GM23338 (cell line): Measurements from ENCODE around the gene TMEM30A. TPM values are rescaled to one million over a fixed set of nuclear protein-coding genes. Genes with fewer than 3 reads are reported as not detected.

Experiments
- ATAC-seq: fragments of 200-7000 bp; cut with Tn5 transposase; 3 replicates; pipeline ENCODE4 v1.9.1; 2020
- DNase-seq: peaks from one replicate; pipeline ENCODE4 v3.0.0-alpha.2; 2015; ENCODE audit warnings: low spot score
- H2AFZ ChIP-seq: fragments of 200-600 bp; sonication (generic); 2 replicates; pipeline ENCODE4 v1.8.0; 2016; ENCODE audit warnings: antibody characterized with exemption, mild to moderate bottlenecking, moderate library complexity
- H3F3A ChIP-seq: fragments of 200-600 bp; sonication (generic); replicated peaks from 2 replicates; pipeline ENCODE4 v1.8.0; 2017; ENCODE audit warnings: antibody characterized with exemption, mixed run types, low read depth
- H3K27ac ChIP-seq: fragments of 200-600 bp; sonication (generic); 2 replicates; pipeline ENCODE4 v1.6.1; 2016; ENCODE audit warnings: low read depth
- H3K27me3 ChIP-seq: fragments of 200-600 bp; sonication (generic); 2 replicates; pipeline ENCODE4 v1.8.0; 2016; ENCODE audit warnings: mild to moderate bottlenecking, mixed run types, moderate library complexity; ENCODE audit not compliant: insufficient read depth
- H3K36me3 ChIP-seq: fragments of 200-600 bp; sonication (generic); 2 replicates; pipeline ENCODE4 v1.8.0; 2016; ENCODE audit warnings: mild to moderate bottlenecking; ENCODE audit not compliant: insufficient read depth
- H3K4me1 ChIP-seq: fragments of 200-600 bp; sonication (generic); 2 replicates; pipeline ENCODE4 v1.8.0; 2016; ENCODE audit warnings: mild to moderate bottlenecking, moderate library complexity; ENCODE audit not compliant: insufficient read depth
- H3K4me2 ChIP-seq: fragments of 200-600 bp; sonication (generic); 2 replicates; pipeline ENCODE4 v1.7.1; 2017; ENCODE audit warnings: mixed run types
- H3K4me3 ChIP-seq: fragments of 200-600 bp; sonication (generic); 2 replicates; pipeline ENCODE4 v1.6.1; 2016; ENCODE audit warnings: mixed run types
- H3K79me2 ChIP-seq: fragments of 200-600 bp; sonication (generic); replicated peaks from 2 replicates; pipeline ENCODE4 v1.8.0; 2017; ENCODE audit warnings: mild to moderate bottlenecking; ENCODE audit not compliant: insufficient read depth
- H3K9me2 ChIP-seq: fragments of 200-600 bp; sonication (generic); 2 replicates; pipeline ENCODE4 v1.8.0; 2017; ENCODE audit not compliant: insufficient read depth
- H4K20me1 ChIP-seq: fragments of 200-600 bp; sonication (generic); replicated peaks from 2 replicates; pipeline ENCODE4 v1.8.0; 2017; ENCODE audit warnings: mild to moderate bottlenecking; ENCODE audit not compliant: insufficient read depth
- H3K27ac Mint-ChIP-seq: 2 replicates; pipeline ENCODE4 v1.8.0; 2020; ENCODE audit warnings: inconsistent platforms, mild to moderate bottlenecking, moderate library complexity, mixed read lengths
- H3K27me3 Mint-ChIP-seq: 3 replicates; pipeline ENCODE4 v1.8.0; 2022; ENCODE audit warnings: low read depth, mild to moderate bottlenecking, moderate library complexity, mixed read lengths, inconsistent platforms; ENCODE audit not compliant: insufficient read depth, poor library complexity
- H3K36me3 Mint-ChIP-seq: 3 replicates; pipeline ENCODE4 v1.8.0; 2021; ENCODE audit warnings: low read depth, mild to moderate bottlenecking, inconsistent platforms, moderate library complexity, mixed read lengths
- H3K4me1 Mint-ChIP-seq: 3 replicates; pipeline ENCODE4 v1.8.0; 2020; ENCODE audit warnings: mild to moderate bottlenecking, inconsistent platforms, mixed read lengths
- H3K4me3 Mint-ChIP-seq: 3 replicates; pipeline ENCODE4 v1.8.0; 2021; ENCODE audit warnings: moderate library complexity, mild to moderate bottlenecking, inconsistent platforms, mixed read lengths
- H3K9me3 Mint-ChIP-seq: 3 replicates; pipeline ENCODE4 v1.8.0; 2020; ENCODE audit warnings: moderate library complexity, mild to moderate bottlenecking, inconsistent platforms, mixed read lengths
- CTCF ChIP-seq, 2 experiments: fragments of 200-600 bp in 1 of 2; sonication (generic) in 1 of 2; conservative IDR thresholded peaks; 2 replicates each; pipeline versions ENCODE4 v1.5.1 to v1.6.1; 2016 to 2017; ENCODE audit warnings: antibody characterized with exemption in 2 of 2, low read depth in 2 of 2, mild to moderate bottlenecking in 2 of 2, moderate library complexity in 1 of 2
- ETS1 ChIP-seq: IDR thresholded peaks from 2 replicates; pipeline ENCODE4 v1.6.1; 2016; ENCODE audit warnings: antibody characterized with exemption
- EZH2 ChIP-seq: fragments of 200-600 bp; sonication (generic); IDR thresholded peaks from one replicate; pipeline ENCODE4 v1.8.0; 2017; ENCODE audit warnings: antibody characterized with exemption, mild to moderate bottlenecking, low read depth; ENCODE audit not compliant: unreplicated experiment
- EZH2phosphoT487 ChIP-seq: fragments of 200-600 bp; sonication (generic); IDR thresholded peaks from one replicate; pipeline ENCODE4 v1.8.1; 2018; ENCODE audit warnings: antibody characterized with exemption; ENCODE audit not compliant: unreplicated experiment
- POLR2AphosphoS5 ChIP-seq: IDR thresholded peaks from 2 replicates; pipeline ENCODE4 v1.6.1; 2016; ENCODE audit warnings: antibody characterized with exemption, low read depth
- ZNF114 ChIP-seq: fragments of 250-450 bp; sonication (Bioruptor Pico); IDR thresholded peaks from 2 replicates; pipeline ENCODE4 v1.5.0; 2020; ENCODE audit warnings: mild to moderate bottlenecking, moderate library complexity
- polyA plus RNA-seq: library from polyadenylated mRNA; unstranded; fragments of >200 nt; fragmentation: Nextera tagmentation; extraction: Ambion mirVana; gene quantifications from 2 replicates; pipeline ENCODE4 v1.2.1, GENCODE V29; 2016
- total RNA-seq: library from RNA; depleted of rRNA; stranded (reverse); fragments of >200 nt; shearing (Covaris generic); gene quantifications from 2 replicates; pipeline ENCODE4 v1.2.3, GENCODE V29; 2014

Gene TMEM30A
- total and polyA plus RNA-seq, 2 experiments from 2014 or later: 61.7 to 99.9 TPM

- Mint-ChIP-seq H3K4me3 (peak overlapping the region; percentile 78), H3K27me3 (peaks cover 56% of the 10 kb centered on the region), H3K27ac (no peak overlapping the region), H3K4me1 (peaks cover 55% of the 10 kb centered on the region), H3K36me3 (no peaks in the 10 kb centered on the region), H3K9me3 (no peaks in the 10 kb centered on the region; the same call in 2 of the 3 replicates)
- peak overlapping the region; percentile 98 for H3K4me2 ChIP-seq
- ATAC-seq (peak; percentile 48), DNase-seq (peak; percentile 95)
- no peaks in the 10 kb centered on the region for H4K20me1 ChIP-seq
- peaks cover 61% of the 10 kb centered on the region for H3K27me3 ChIP-seq
- peaks cover 45% of the 10 kb centered on the region for H3K4me1 ChIP-seq
- H3K4me3 ChIP-seq: peak overlapping the region; percentile 80
- H3K79me2 ChIP-seq: no peaks in the 10 kb centered on the region
- H3K9me2 ChIP-seq: no peaks in the 10 kb centered on the region
- TF ChIP-seq POLR2AphosphoS5 (no peak), ETS1 (no peak), EZH2 (peak; percentile 59), CTCF (conservative IDR thresholded peaks at IDR 0.05; ENCODE audit: low read depth in 2 of 2) (peak; percentile 96 to 97), EZH2phosphoT487 (peak; percentile 25), ZNF114 (no peak)
- H3K36me3 ChIP-seq: no peaks in the 10 kb centered on the region
- no peak overlapping the region for H3K27ac ChIP-seq
- H3F3A ChIP-seq: no peaks in the 10 kb centered on the region; the same call in 1 of the 2 replicates
- peak overlapping the region; percentile 99 for H2AFZ ChIP-seq
These were observed 76.1 kb downstream of the TMEM30A start for GRCh38 chr6:75208298-75209183.

GRCh38 chr6:75206576-75207342 lies 77.8 kb downstream of the TMEM30A start:
- TF ChIP-seq EZH2: peak; percentile 89
- no peak for TF ChIP-seq POLR2AphosphoS5
- Histone ChIP-seq H3K36me3 (no peaks in the 10 kb centered on the region), H3K4me2 (peak overlapping the region; percentile 98), H3K79me2 (no peaks in the 10 kb centered on the region), H3K4me1 (peaks cover 32% of the 10 kb centered on the region), H3K4me3 (peak overlapping the region; percentile 80), H3K27ac (no peak overlapping the region), H3K27me3 (peaks cover 79% of the 10 kb centered on the region), H4K20me1 (no peaks in the 10 kb centered on the region), H2AFZ (peak overlapping the region; percentile 99), H3F3A (no peaks in the 10 kb centered on the region), H3K9me2 (no peaks in the 10 kb centered on the region)
- H3K4me1 Mint-ChIP-seq: peaks cover 48% of the 10 kb centered on the region; the same call in 2 of the 3 replicates
- H3K36me3 Mint-ChIP-seq: no peaks in the 10 kb centered on the region
- DNase-seq (peak; percentile 60), ATAC-seq (no peak; the same call in 2 of the 3 replicates)
- peak overlapping the region; percentile 78 for H3K4me3 Mint-ChIP-seq
- H3K27ac Mint-ChIP-seq: no peak overlapping the region
- peaks cover 74% of the 10 kb centered on the region for H3K27me3 Mint-ChIP-seq
- H3K9me3 Mint-ChIP-seq: no peaks in the 10 kb centered on the region; the same call in 2 of the 3 replicates
